Right kidney (tissue), 1 donor: Measurements from ENCODE around the gene UQCR11.
A peak's percentile ranks its signal among the peaks of the same experiment; 100 is the strongest.

Experiments
- DNase-seq: peaks from one replicate; pipeline ENCODE4 v3.0.0-alpha.2; 2016

The UQCR11 gene

DNA sequence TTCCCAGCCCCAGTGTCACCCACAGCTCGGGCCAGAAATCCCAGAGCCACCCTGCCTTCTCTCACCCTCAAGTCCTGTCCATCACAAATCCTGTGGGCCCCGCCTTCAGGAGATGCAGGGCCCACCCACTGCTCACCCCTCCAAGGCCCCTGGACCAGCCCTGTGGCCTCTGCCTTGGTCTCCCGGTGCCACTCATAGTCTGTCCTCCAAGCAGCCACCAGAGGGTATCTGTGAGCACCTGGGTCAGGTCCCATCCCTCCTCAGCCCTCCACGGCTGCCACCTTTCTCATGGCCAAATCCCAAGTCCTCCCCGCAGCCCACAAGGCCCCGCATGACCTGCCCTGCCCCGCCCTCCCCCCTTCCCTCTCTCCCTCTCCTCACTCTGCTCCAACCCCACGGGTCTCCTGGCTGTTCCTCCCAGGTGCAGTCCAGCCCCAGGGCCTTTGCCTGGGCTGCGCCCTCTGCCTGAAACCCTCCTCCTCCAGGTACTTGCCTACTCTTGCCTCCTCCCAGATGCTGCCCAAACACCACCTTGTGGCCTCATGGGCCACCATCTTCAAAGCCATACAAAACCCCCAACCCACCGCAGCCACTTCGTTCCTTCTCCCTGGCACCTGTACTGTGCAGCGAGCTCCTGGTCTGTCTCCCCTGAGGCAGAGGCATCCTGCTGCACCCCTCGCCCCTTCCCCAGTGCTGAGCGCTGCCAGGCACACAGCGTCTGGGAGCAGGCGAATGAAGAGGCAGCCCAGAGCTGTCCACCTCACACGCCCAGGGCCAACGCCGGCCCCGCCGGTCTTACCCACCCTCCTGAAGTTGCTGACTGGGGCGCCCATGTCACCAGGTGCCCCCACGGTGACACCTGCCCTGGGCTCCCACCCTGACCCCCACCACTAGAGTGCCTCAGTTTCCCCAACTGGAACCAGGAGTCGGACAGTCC is 13.2 kb upstream of the UQCR11 start:
- DNase-seq = no peak

DNA sequence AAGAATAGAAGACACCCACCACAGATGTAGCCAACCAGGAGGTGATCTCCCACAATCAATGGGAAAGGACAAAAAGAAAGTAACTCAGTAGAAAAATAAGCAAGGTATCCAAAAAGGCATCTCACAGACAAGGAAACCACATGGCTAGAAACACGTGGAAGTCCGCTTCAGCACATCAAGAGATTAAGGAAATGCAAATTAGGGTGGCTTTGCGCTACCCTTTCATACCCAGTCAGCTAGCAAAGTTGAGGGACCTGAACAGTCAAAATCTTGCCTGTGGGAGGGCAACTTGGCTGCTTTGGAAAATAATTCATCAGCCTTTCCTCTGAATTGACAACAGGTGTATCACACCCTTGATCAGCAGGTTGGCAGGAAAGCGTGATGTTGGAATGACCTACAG is 11.6 kb upstream of the UQCR11 start:
- DNase-seq = no peak

DNA sequence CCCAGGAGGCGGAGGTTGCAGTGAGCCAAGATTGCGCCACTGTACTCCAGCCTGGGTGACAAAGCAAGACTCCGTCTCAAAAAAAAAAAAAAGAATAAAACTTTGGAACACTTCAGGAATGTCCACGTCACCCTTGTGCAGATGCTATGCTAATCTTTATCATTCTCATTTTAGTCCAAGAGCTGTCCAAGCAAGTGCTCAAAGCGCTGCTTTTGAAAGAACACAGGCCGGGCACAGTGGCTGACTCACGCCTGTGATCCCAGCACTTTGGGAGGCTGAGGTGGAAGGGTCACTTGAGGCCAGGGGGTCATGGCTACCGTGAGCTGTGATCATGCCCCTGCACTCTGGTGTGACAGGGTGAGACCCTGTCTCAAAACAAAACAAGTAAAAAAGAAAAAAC is 11.1 kb upstream of the UQCR11 start:
- no peak for DNase-seq

DNA sequence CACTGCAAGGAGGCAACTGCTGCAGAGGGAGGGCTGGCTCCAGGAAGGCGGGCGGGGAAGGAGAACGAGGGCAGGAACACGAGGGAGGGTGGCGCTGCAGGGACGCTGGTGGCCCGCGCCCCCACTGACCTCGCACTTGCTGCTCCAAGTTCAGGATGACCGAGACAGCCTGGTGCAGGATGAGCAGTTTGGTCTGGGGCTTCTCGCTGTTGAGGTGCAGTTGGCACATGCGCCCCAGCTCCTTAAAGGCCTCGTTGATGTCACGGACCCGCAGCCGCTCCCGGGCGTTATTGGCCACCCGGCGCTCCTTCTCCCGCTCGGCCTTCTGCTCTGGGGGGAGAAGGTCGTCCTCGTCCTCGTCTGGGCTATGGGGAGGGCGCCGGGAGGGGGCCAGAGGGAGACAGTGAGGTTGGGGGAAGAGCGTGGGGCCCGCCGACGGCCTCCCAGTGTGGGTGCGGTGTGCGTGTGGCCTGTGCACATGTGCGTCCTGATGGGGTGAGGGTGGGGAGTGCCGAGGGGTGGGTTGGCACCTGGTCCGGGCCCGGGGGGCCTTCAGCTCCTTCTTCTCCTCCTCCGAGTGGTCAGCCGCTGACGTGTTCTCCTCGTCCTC is 10.0 kb upstream of the UQCR11 start:
- DNase-seq = no peak

DNA sequence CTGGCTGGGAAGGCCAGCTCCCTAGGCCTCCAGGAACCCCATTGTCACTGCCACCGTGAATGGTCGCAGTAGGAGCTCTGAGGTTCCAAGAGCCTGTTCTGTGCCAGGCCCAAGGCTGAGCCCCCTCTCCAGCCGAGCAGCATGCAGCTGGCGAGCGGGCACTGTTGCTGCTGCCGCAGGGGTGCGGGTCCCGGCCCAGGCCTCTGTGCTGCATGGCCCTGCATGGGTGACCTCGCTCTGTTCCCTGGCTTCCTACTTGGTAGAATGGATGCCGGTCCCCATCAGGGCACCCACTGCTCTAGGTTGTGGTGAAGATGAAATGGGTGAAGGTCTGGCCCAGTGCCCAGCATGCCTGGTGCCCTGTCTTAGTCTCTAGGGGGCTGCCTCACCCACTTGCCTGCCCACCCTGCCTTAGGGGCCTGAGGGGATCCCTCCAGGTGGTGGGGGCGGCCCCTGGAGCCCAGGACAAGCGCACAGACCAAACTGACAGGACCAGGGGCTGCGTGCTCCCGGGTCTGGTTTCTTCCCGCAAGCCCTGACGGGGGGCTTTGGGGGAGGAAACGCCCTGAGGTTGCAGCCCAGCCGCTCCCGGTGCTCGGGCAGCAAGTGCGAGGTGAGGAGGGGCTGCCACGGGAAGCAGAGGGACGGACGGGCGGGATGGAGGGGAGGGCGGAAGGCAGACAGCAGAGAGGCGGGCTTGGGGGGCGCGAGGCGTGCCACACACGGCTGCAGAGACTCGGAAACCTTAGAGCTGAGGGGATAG is 8.7 kb upstream of the UQCR11 start:
- DNase-seq = no peak

DNA sequence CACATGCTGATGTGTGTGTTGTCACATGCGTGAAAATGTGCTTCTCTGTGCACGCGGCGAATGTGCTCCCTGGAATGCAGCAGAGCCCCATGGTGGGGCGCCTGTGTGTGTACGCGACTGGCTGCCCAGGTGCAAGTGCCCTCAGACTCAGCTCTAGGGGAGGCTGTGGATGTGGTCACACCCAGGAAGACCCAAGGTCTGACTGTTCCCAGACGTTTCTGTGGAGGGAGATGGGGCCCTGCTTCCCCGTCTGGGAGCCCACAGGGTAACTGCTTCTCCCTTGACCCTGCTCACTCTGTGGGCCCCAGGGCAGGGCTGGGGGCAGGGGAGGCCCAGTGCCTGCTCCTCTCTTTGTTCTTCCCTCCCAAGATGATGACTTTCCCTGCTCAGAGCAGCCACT is 7.9 kb upstream of the UQCR11 start:
- DNase-seq = no peak

DNA sequence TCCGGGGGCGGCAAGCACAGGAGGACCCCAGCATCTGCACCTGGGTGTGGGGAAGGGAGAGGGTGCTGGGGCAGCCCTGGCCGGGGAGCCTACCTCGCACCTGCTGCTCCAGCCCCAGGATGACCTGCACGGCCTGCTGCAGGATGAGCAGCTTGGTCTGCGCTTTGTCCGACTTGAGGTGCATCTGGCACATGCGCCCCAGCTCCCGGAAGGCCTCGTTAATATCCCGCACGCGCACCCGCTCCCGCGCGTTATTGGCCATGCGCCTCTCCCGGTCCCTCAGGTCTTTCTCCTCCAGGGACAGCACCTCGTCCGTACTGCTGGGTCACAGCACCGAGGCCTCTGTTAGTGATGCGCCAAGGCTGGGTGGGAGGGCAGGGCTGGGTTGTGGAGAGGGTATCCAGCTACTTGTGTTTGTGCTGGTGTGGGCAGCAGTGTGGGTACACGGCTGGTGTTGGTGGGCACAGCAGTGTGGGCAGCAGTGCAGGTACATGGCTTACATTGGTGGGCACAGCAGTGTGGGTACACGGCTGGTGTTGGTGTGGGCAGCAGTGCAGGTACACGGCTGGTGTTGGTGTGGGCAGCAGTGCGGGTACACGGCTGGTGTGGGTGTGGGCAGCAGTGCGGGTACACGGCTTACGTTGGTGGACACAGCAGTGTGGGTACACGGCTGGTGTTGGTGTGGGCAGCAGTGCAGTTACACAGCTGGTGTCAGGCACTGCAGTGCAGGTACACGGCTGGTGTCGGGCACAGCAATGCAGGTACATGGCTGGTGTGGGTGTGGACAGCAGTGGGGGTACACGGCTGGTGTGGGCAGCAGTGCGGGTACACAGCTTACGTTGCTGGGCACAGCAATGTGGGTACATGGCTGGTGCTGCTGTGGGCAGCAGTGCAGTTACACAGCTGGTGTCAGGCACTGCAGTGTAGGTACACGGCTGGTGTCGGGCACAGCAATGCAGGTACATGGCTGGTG is 7.1 kb upstream of the UQCR11 start:
- no peak for DNase-seq

DNA sequence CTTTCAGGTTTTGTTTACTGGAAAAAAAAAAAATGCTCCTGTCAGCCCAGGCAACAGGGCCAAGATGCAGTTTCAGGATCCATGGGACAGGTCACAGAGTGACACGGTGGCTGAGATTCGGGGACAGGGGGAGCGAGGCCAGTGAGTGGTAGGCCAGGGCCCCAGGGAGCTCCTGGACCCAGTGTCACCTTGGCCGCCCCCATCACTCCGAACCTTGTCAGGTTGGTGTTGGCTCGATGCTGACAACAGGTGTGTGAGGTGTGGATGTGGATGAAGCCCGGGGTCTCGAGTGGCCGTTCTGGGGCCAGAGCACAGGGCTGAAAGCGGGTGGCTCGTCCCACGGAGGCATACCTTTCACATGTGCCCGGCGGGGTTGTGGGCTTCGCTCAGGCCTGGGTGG is 6.1 kb upstream of the UQCR11 start:
- DNase-seq = no peak

DNA sequence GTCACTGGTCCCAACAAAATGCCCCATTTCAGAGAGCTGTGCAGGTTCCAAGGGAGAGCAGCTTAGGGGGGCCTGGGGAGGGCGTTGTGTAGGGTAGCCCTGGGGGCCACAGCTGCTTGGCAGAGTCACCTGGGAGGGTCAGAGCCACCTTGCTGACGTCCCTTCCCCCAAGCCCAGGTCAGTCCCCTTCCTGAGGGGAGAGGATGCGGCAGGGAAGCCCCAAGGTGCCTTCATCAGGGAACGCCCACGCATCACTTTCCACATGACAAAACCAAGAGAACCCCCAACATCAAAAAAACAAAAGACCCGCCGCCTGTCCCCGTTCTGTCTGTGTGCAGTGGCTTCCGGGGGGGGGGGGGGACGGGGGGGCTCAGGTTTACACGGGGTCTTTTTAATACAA is 5.3 kb upstream of the UQCR11 start:
- DNase-seq = no peak

DNA sequence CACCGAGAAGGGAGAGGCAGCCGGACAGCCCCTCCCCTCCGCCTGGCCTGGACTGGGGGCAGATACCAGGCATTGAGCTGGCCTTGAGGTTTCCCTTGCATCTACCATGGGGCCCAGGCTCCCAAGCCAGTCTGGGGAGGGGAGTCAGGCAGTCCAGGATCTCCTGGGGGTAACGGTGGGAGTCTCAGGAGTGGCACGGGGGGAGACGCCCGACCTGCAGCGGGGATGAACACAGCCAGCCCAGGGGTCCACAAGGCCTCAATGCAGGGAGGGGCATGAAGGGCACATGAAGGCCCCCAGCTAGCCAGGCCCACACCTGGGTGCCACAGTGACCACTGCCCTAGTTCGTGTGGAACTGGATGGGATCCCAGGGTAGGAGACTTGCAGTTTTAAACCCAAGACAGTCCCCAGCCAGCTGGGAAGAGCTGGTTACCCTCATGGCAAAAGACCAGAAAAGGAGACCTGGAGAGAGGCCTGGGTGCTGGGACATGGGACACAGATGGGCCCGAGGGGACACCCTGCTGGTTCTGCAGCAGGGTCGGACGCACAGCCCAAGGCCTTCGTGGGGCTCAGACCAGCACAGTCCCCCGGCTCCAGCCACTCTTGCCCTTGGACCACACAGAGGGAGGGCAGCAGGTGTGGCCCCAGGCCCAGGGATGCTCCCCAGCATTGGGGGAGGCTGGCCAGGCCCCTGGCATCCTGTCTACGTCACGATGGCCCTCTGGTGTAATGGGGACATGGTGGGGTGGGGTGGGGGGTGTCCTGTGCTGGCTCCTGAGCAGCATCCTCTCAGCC is 4.6 kb upstream of the UQCR11 start:
- no peak for DNase-seq

DNA sequence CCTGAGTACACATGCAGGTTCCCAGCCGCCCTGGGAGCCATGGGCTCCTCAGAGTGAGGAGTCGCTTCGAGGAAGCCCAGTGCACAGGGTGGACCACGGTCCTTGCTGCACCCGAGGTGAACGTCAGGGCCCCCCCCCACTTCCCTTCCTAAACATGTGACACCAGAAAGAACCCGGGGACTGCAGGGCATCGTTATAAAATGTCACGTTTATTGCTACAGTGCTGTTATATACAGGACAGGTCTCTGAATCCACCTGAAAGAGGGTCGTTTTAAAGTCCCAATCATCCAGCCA is 3.8 kb upstream of the UQCR11 start:
- DNase-seq = no peak

DNA sequence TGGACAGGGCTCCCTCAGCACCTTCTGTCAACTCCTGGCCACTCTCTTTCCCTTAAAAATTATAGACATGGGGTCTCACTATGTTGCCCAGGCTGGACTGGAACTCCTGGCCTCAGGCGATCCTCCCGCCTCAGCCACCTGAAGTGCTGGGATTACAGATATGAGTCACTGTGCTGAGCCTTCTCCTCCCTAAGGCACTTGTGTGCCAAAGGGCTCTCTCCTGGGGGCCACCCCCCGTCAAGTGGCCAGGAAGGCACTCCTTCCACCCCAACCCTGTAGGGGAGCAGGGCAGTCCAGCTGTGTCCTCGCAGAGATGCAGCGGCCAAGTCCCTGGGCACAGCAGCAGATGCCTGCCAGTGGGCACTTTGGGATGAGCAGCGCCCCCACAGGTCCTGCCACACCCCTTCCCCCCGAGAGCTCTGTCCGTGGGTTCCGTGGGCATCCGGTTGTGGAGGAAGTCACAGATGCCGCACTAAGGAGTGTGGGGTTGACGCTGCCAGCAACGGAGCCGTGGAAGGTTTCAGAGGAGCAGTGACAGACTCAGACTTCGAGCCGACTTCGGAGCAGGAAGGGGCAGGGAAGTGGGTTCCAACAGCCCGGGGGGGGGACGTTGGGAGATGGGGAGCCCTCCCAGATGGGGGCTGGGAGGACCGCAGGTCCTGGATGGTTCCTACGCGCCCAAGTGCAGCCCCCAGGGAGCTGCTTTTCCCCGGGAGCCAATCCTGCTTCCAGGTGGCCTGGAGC is 3.3 kb upstream of the UQCR11 start:
- DNase-seq = no peak

DNA sequence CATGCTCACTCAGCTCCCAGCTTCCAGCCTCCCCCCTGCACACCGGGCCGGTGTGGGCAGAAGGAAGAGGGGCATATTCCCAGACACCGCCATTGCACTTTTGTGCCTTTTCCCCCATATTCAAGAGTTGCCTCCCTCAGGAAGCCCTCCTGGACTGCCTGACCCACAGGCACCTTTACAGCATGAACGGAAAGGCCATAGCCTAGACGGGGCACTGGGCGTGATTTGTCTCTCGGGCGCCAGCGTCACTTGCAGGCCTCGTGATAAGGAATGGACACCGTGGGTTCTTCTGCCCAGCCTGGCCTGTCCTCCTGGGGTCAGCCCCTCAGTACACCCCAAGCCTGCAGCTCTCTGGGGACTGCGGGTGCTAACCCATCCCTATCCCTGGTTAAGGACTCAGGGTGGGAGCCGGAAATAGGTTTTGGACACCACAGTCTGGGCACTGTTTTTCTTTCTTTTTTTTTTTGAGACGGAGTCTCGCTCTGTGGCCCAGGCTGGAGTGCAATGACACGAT is 933 bp upstream of the UQCR11 start:
- DNase-seq = no peak

DNA sequence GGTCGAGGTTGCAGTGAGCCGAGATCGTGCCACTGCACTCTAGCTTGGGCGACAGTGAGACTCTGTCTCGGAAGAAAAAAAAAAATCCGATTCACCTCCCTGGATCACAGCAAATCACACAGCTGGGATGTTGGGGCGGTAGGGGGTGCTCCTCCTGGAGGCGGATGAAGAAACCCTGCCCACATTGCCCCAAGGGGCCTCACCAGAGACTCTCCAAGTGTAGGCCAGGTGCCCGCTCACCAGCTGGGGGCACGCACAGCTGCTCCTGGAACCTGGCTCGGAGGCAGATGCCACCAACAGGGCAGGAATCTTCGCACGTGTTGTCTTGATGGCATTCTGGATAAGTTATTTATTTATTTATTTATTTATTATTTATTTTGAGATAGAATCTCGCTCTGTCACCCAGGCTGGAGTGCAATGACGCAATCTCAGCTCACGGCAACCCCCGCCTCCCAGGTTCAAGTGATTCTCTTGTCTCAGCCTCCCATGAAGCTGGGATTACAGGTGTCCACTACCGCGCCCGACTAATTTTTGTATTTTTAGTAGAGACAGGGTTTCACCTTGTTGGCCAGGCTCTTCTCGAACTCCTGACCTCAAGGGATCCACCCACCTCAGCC is 3.1 kb downstream of the UQCR11 start:
- no peak for DNase-seq

DNA sequence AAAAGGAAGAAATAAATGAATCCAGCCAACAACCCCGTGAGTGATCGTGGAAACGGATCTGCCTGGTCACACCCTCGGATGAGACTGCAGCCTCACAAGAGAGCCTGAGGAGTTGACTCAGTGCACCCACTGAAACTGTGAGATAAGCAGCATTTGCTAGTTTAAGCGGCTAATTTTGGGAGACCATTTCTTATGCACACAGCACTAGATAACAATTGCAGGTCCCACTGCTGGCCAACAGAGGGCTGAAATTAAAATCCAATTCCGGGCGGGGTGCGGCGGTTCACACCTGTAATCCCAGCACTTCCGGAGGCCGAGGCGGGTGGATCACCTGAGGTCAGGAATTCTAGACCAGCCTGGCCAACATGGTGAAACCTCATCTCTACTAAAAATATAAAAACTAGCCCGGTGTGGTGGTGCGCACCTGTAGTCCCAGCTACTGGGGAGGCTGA is 3.6 kb downstream of the UQCR11 start:
- DNase-seq = no peak

DNA sequence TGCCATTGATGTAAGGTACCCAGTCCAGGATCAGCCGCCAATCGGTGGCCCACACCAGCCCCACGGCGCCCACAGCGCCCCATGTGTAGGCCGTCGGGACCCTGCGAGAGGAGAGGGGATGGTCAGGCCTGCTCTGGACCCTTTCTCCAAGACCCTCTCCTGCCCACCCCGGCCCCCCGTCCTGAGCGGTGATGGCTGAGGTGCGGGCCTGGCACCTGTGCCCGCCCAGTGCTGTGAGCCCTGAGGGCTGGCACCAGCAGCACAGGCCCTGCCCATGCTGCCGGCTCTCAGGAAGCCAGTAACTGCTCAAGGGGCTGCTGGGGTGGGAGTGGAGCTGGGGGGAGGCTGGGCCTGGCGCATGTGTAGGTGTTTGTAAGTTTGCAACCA is 5.8 kb downstream of the UQCR11 start:
- DNase-seq = no peak

DNA sequence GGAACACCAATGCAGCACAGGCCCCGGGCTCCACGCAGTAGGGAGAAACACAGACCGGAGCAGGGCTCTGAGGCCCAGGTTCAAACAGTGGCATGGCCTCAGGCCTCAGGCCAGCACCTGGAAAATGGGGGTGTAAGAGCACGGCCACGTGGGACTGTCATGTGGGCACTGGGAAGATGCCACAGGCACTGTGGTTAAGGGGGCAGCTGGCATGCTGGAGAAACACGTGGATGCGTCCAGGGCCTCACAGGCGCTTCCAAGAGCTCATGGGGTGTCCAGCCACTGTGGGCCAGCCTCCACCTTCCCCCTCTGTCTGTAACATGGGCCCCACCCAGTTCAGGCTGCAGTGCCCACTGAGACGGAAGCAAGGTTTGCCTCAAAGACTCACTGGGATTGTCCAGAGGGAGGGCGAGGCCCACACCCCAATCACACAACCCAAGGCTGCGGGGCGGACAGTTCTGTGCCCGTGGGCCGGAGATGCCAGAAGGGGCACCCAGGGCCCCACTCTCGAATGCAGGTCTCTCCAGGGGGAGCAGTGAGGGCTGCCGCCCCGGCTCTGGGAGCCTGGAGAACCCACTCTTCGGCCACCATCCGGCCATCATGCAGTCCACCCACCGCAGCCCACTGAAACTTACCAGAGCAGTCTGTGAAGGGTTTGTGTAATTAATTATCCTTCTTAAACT is 6.3 kb downstream of the UQCR11 start:
- DNase-seq = no peak

DNA sequence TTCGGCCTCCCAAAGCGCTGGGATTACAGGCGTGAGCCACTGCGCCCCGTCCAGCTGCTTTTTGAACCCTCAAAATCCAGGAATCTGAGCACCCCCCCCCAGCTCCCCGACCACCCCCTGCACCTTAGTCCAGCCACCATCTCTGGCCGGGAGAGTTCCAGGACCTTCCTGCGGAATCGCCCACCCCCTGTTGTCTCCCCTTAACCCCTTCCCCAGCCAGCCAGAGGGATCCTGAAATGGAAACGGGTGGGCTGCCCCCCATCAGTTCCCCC is 11.8 kb downstream of the UQCR11 start:
- DNase-seq = no peak

DNA sequence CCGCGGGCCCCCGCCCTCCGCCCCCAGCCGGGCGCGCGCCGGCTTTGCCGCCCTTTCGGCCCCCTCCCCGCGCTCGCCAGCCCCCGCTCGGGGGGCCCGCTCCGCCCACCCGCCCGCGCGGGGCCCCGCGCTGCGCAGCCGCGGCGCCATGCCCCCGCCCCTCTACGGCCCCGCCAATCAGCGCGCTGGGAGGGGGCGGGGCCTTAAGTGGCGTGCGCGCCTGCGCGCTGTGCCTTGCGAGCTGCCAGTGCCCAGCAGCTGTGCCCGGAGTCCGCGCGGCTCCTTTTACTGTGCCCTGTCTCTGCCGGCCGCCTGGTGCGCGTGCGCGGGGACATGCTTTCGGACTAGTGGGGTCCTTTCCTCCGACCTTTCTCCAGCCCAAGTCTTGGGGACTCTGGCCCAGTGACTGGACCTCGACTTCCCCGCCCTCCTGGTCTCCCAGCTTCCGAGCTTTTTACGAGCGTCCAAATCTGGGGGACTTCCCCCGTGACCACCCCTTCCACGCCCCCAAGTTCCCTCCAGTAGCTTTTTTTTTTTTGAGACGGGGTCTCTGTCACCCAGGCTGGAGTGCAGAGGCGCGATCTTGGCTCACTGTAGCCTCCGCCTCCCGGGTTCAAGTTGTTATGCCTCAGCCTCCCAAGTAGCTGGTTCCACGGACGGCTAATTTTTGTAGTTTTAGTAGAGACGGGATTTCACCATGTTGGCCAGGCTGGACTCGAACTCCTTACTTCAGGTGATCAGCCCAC is 12.3 kb downstream of the UQCR11 start, which contains the start of gene MBD3:
MBD3 (minus strand) TSS at position 111 of the 746 bp plus-strand sequence. CDS start 234 bp downstream, outside the sequence.
- peak; percentile 86 for DNase-seq
